ENCODE measurements around the gene MYO5B.

The MYO5B gene

GRCh38 chr18:50143886-50144285 lies 51.1 kb downstream of the MYO5B start:
- H3K4me3 ChIP-seq (ENCODE audit: low read depth, low read length), result no peak overlapping the region
- in situ Hi-C loops (cut with HindIII; ENCODE audit: low sequenced_read_pairs), result no loop called here
- no peak for DNase-seq (ENCODE audit: low read depth, low spot score)
- TF ChIP-seq, protein P1, sequence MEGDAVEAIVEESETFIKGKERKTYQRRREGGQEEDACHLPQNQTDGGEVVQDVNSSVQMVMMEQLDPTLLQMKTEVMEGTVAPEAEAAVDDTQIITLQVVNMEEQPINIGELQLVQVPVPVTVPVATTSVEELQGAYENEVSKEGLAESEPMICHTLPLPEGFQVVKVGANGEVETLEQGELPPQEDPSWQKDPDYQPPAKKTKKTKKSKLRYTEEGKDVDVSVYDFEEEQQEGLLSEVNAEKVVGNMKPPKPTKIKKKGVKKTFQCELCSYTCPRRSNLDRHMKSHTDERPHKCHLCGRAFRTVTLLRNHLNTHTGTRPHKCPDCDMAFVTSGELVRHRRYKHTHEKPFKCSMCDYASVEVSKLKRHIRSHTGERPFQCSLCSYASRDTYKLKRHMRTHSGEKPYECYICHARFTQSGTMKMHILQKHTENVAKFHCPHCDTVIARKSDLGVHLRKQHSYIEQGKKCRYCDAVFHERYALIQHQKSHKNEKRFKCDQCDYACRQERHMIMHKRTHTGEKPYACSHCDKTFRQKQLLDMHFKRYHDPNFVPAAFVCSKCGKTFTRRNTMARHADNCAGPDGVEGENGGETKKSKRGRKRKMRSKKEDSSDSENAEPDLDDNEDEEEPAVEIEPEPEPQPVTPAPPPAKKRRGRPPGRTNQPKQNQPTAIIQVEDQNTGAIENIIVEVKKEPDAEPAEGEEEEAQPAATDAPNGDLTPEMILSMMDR (IDR thresholded peaks at IDR 0.05; ENCODE audit: low read depth, low read length), result no peak

DNA sequence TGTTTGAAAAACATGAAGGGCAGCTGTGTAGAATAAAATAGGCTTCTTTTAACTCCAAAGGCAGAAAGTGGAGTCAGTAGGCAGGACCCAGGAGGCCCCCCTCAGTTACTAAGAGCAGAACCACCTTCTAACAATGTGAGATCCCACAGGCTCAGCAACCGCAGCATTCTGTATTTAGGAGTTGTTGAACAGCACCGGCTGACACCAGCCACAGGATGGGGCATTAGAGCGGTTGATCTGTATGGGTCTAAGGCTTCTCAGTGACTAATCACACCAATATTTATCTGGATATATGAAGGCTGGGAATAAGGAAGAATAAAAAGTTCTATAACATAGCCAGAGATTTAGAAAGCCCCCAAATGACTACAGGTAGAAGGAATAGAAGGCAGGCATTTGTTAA lies 51.7 kb downstream of the MYO5B start:
- no peak overlapping the region for H3K4me3 ChIP-seq (ENCODE audit: low read depth, low read length)
- no peak for DNase-seq (ENCODE audit: low read depth, low spot score)
- in situ Hi-C loops (cut with HindIII; ENCODE audit: low sequenced_read_pairs), result no loop called here
- TF ChIP-seq, protein P1 (IDR thresholded peaks at IDR 0.05; ENCODE audit: low read depth, low read length), result no peak

DNA sequence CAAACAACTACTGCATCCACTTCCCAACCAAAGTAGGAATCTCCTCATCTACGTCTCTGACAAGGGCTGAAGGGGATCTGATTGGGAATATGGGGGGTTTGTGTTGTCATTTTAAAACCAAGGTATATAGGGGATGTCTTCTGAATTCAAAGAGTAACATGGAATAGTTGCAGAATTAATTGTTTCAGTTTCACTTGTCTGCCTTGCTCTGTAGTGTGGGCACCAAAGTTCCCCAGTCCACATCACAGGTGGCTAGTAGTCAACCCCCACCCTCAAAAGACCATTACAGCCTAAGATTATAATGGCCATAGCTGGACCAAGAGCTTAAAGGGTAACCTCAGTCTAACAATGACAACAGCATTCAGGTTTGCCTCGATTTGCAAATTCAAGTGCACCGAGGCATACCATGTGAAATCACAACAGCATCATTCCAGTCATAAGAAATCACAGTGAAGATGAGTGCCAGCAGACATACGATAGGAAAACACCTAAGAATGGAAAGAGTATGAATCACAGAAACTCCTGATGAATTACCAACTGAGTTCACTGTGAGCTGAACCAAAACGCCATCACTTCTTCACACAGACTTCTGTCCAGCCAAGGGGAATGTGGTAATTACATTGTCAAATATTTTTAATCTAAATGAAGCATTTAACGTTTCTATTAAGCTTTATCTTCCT lies 52.4 kb downstream of the MYO5B start:
- TF ChIP-seq, protein P1 (IDR thresholded peaks at IDR 0.05; ENCODE audit: low read depth, low read length), result no peak
- in situ Hi-C loops (cut with HindIII; ENCODE audit: low sequenced_read_pairs), result no loop called here
- no peak overlapping the region for H3K4me3 ChIP-seq (ENCODE audit: low read depth, low read length)
- no peak for DNase-seq (ENCODE audit: low read depth, low spot score)

DNA sequence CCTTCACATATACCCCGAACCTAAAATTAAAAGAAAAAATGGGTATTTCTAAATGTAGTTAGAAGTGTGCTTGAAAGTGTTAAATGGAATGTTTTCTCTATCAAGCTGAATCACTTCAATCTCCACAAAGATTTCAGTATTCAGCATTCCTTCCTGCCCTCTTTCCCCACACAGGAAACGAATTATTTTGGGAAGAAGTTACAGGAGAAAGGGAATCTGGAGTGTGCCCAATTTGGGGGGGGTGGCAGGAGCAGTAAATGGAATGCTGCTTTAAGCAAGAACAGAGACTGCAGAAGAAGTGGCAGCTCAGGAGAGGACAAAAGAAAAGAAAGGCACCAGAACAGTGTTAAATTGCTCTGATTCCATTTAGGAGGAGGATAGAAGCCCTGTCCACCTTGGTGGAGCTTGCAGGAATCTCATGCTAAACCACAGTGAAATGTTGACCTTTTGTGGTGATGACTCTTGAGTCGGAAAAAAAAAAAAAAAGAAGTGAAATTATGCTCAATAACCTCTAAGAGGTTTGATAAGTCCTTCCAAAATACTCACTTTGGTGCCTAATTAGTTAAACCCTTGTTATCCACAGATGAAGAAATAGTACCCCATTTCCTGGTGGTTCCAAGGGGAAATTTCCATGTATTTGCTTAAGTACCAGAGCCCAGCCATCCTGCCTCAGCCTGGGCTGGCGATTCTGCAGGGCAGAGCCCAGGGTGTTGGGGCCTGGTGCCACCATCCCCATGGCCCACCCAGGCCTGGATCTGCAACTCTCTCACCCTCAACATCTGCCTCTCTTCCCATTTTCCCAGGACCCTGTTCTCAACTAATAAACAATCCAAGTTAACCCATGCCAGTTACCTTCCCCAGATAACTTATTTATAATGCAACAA lies 56.5 kb downstream of the MYO5B start:
- no peak overlapping the region for H3K4me3 ChIP-seq (ENCODE audit: low read depth, low read length)
- peak; percentile 4 for DNase-seq (ENCODE audit: low read depth, low spot score)
- in situ Hi-C loops (cut with HindIII; ENCODE audit: low sequenced_read_pairs), result no loop called here
- TF ChIP-seq, protein P1 (IDR thresholded peaks at IDR 0.05; ENCODE audit: low read depth, low read length), result no peak

GRCh38 chr18:50135903-50136302 lies 59.0 kb downstream of the MYO5B start:
- in situ Hi-C loops (cut with HindIII; ENCODE audit: low sequenced_read_pairs), result no loop called here
- DNase-seq (ENCODE audit: low read depth, low spot score), result no peak
- TF ChIP-seq, protein P1 (IDR thresholded peaks at IDR 0.05; ENCODE audit: low read depth, low read length), result no peak
- H3K4me3 ChIP-seq (ENCODE audit: low read depth, low read length), result no peak overlapping the region

DNA sequence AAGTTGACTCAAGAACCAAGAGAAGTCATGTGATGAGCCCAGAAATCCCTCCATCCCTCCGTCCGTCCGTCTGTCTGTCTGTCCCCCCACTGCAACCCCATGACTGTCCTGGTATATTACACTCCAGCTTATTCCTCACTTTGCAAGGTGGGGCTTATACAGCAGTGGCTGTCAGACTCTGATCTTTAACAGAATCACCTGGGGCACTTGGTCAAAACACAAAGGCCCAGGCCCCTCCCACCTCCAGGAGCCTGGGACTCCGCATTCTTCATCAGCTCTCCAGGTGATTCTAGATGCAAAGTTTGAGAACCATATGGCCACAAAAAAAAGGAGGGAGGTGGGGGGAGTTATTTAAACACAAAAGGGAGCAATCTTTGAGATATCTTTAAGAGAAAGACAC lies 61.4 kb downstream of the MYO5B start:
- no peak for DNase-seq (ENCODE audit: low read depth, low spot score)
- in situ Hi-C loops (cut with HindIII; ENCODE audit: low sequenced_read_pairs), result no loop called here
- no peak overlapping the region for H3K4me3 ChIP-seq (ENCODE audit: low read depth, low read length)
- TF ChIP-seq, protein P1 (IDR thresholded peaks at IDR 0.05; ENCODE audit: low read depth, low read length), result no peak

Data from astrocyte of the spinal cord (primary cell).